ENCODE data around the gene CHCHD10.

CHCHD10 gene

GRCh38 chr22:23767673-23768548 lies at the start of gene CHCHD10:
TSS of gene CHCHD10 (minus strand) at chr22:23767972. CDS start at chr22:23767874, 98 bp downstream.
- Histone ChIP-seq H3K4me1 (ENCODE audit: low read depth, poor library complexity, severe bottlenecking) (peaks cover 55% of the 10 kb centered on the region), H3K27ac (peak within 1 kb of the TSS; percentile 72), H3K4me3 (IDR thresholded peaks at IDR 0.05; ENCODE audit: insufficient read depth, low read depth, low read length) (peak within 1 kb of the TSS; percentile 32), H3K27me3 (ENCODE audit: insufficient read depth, low read depth) (no peaks in the 10 kb centered on the region), H4K20me1 (ENCODE audit: insufficient read depth) (no peaks in the 10 kb centered on the region), H2AFZ (ENCODE audit: low read depth) (peak within 1 kb of the TSS; percentile 86), H3K4me2 (peak within 1 kb of the TSS; percentile 86), H3K36me3 (ENCODE audit: insufficient read depth) (no peaks in the 10 kb centered on the region), H3K9ac (peak within 1 kb of the TSS; percentile 91), H3K79me2 (ENCODE audit: insufficient read depth, low read depth) (peaks cover 11% of the 10 kb centered on the region)
- TF ChIP-seq, protein P1, sequence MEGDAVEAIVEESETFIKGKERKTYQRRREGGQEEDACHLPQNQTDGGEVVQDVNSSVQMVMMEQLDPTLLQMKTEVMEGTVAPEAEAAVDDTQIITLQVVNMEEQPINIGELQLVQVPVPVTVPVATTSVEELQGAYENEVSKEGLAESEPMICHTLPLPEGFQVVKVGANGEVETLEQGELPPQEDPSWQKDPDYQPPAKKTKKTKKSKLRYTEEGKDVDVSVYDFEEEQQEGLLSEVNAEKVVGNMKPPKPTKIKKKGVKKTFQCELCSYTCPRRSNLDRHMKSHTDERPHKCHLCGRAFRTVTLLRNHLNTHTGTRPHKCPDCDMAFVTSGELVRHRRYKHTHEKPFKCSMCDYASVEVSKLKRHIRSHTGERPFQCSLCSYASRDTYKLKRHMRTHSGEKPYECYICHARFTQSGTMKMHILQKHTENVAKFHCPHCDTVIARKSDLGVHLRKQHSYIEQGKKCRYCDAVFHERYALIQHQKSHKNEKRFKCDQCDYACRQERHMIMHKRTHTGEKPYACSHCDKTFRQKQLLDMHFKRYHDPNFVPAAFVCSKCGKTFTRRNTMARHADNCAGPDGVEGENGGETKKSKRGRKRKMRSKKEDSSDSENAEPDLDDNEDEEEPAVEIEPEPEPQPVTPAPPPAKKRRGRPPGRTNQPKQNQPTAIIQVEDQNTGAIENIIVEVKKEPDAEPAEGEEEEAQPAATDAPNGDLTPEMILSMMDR (conservative IDR thresholded peaks at IDR 0.05; ENCODE audit: low read depth, low read length): peak; percentile 61

- Histone ChIP-seq H3K4me1 (ENCODE audit: low read depth, poor library complexity, severe bottlenecking) (no peaks in the 10 kb centered on the region), H2AFZ (ENCODE audit: low read depth) (no peak overlapping the region)
Observed at GRCh38 chr22:23817146-23817545, 49.4 kb upstream of the CHCHD10 start.

GRCh38 chr22:23816156-23816976 lies 48.6 kb upstream of the CHCHD10 start:
- Histone ChIP-seq H2AFZ (ENCODE audit: low read depth) (no peak overlapping the region), H3K4me2 (no peak overlapping the region), H3K36me3 (ENCODE audit: insufficient read depth) (no peaks in the 10 kb centered on the region), H3K4me1 (ENCODE audit: low read depth, poor library complexity, severe bottlenecking) (no peaks in the 10 kb centered on the region), H3K9ac (no peak overlapping the region), H4K20me1 (ENCODE audit: insufficient read depth) (no peaks in the 10 kb centered on the region), H3K79me2 (ENCODE audit: insufficient read depth, low read depth) (no peaks in the 10 kb centered on the region), H3K27me3 (ENCODE audit: insufficient read depth, low read depth) (no peaks in the 10 kb centered on the region), H3K27ac (no peak overlapping the region), H3K4me3 (IDR thresholded peaks at IDR 0.05; ENCODE audit: insufficient read depth, low read depth, low read length) (no peak overlapping the region)
- TF ChIP-seq, protein P1 (conservative IDR thresholded peaks at IDR 0.05; ENCODE audit: low read depth, low read length): no peak

More at GRCh38 chr22:23817146-23817545, 49.4 kb upstream of the CHCHD10 start:
- H3K27ac ChIP-seq: no peak overlapping the region
- no peaks in the 10 kb centered on the region for H3K36me3 ChIP-seq (ENCODE audit: insufficient read depth)
- TF ChIP-seq, protein P1 (conservative IDR thresholded peaks at IDR 0.05; ENCODE audit: low read depth, low read length): no peak
- H3K9ac ChIP-seq: no peak overlapping the region
- no peaks in the 10 kb centered on the region for H4K20me1 ChIP-seq (ENCODE audit: insufficient read depth)
- H3K4me3 ChIP-seq (IDR thresholded peaks at IDR 0.05; ENCODE audit: insufficient read depth, low read depth, low read length): no peak overlapping the region
- H3K27me3 ChIP-seq (ENCODE audit: insufficient read depth, low read depth): no peaks in the 10 kb centered on the region
- H3K4me2 ChIP-seq: no peak overlapping the region
- no peaks in the 10 kb centered on the region for H3K79me2 ChIP-seq (ENCODE audit: insufficient read depth, low read depth)

- no peaks in the 10 kb centered on the region for H3K36me3 ChIP-seq (ENCODE audit: insufficient read depth)
- H3K27ac ChIP-seq: no peak overlapping the region
Observed at GRCh38 chr22:23815541-23816155, 47.9 kb upstream of the CHCHD10 start.

More at GRCh38 chr22:23815541-23816155, 47.9 kb upstream of the CHCHD10 start:
- Histone ChIP-seq H3K79me2 (ENCODE audit: insufficient read depth, low read depth) (no peaks in the 10 kb centered on the region), H3K9ac (no peak overlapping the region), H3K4me3 (IDR thresholded peaks at IDR 0.05; ENCODE audit: insufficient read depth, low read depth, low read length) (no peak overlapping the region), H3K4me1 (ENCODE audit: low read depth, poor library complexity, severe bottlenecking) (no peaks in the 10 kb centered on the region), H2AFZ (ENCODE audit: low read depth) (no peak overlapping the region), H3K27me3 (ENCODE audit: insufficient read depth, low read depth) (no peaks in the 10 kb centered on the region), H4K20me1 (ENCODE audit: insufficient read depth) (no peaks in the 10 kb centered on the region), H3K4me2 (no peak overlapping the region)
- TF ChIP-seq, protein P1 (conservative IDR thresholded peaks at IDR 0.05; ENCODE audit: low read depth, low read length): no peak

Measured in KMS-11 (cell line).